Panc1 (cell line): ENCODE data around the gene EVA1C.

ENCODE experiments used
- REST ChIP-seq, 2 experiments: IDR thresholded peaks; 2 replicates each; pipeline ENCODE4 v1.6.1; 2011 to 2012; ENCODE audit warnings: low read depth in 2 of 2, control low read depth in 1 of 2, low read length in 1 of 2, mild to moderate bottlenecking in 1 of 2, moderate library complexity in 1 of 2; ENCODE audit not compliant: insufficient read depth in 1 of 2
- TF ChIP-seq, protein P1 (sequence below): fragments of 450-650 bp; IDR thresholded peaks from 2 replicates; pipeline ENCODE4 v1.5.1; 2017; ENCODE audit warnings: mild to moderate bottlenecking

DNA sequence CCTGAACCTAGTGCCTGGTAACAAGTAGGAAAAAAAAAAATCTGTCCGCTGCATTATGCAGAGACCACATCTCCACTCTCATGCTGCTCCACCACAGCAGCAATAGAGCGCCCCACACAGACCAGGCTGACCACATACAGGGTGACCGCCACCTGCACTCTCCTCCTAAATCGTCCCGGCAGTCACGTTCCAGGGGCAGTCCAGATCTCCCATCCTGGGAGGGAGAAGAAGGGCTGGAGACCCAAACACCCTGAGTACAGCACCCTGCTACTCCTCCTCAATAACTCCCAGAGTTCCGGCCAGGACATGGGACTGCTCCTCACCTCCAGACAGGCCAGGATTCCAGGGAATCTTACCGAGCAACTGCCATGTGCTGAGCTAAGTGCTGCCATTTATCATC lies 35.0 kb upstream of the EVA1C start:
- TF ChIP-seq, protein P1, sequence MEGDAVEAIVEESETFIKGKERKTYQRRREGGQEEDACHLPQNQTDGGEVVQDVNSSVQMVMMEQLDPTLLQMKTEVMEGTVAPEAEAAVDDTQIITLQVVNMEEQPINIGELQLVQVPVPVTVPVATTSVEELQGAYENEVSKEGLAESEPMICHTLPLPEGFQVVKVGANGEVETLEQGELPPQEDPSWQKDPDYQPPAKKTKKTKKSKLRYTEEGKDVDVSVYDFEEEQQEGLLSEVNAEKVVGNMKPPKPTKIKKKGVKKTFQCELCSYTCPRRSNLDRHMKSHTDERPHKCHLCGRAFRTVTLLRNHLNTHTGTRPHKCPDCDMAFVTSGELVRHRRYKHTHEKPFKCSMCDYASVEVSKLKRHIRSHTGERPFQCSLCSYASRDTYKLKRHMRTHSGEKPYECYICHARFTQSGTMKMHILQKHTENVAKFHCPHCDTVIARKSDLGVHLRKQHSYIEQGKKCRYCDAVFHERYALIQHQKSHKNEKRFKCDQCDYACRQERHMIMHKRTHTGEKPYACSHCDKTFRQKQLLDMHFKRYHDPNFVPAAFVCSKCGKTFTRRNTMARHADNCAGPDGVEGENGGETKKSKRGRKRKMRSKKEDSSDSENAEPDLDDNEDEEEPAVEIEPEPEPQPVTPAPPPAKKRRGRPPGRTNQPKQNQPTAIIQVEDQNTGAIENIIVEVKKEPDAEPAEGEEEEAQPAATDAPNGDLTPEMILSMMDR, result no peak
- TF ChIP-seq REST (IDR thresholded peaks at IDR 0.05; ENCODE audit: insufficient read depth in 1 of 2, low read depth in 2 of 2, low read length in 1 of 2), result no peak
